ENCODE results near the gene KRT36. TPM values are rescaled to one million over a fixed set of nuclear protein-coding genes. Genes with fewer than 3 reads are reported as not detected.

Gene KRT36
- total and polyA plus RNA-seq, 2 donors (not counting 1 experiment from before 2014, with no cell fraction given): not detected

DNA sequence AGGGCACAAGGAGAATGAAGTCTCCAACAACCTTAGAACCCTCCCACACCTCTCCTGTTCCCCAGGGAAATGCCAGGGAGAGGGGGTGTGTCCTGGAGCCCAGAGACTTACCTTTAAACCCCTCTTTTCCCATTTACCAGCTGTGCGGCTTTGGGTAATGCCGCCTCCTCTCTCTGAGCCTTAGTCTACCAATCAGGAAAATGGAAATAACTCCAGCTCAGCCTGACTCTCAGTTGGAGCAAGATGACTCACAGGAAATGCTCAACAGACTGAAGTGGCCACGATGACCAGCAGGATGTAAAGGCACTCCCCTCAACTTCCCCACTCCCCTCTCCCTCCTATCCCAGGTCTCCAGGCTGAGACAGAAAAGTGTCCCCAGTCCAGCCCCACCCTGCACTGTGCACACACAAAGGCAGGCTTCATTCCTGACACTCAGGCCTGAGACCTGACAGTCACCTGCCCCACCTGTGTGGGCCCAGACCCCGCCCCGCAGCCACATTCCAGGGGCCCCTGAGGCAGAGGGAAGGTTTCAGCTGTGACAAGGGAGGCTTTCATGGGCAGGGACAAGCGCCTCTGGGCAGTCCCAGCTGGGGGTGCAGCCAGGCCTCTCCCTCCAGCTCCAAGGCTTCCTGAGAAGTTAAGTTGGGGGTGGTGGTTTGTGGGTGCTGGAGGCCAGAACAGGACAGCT, 32.0 kb upstream of the KRT36 start:
- H3K9ac ChIP-seq (ENCODE audit: low read length): no peak overlapping the region
- peaks cover 29% of the 10 kb centered on the region for H3K27me3 Mint-ChIP-seq
- no peaks in the 10 kb centered on the region for H3K4me1 ChIP-seq (ENCODE audit: control insufficient read depth in 2 of 2, insufficient read depth in 2 of 2, low read length in 2 of 2)
- no peak overlapping the region for H3K4me2 ChIP-seq (replicated peaks; ENCODE audit: low read depth, low read length, poor library complexity, severe bottlenecking)
- 75% methylated on average over 6 of the region's 6 CpGs for WGBS (ENCODE audit: insufficient coverage)
- ATAC-seq (ENCODE audit: low read depth) (no peak), DNase-seq (no peak)
- no peak overlapping the region for H3K4me3 ChIP-seq (ENCODE audit: control extremely low read depth in 1 of 5, extremely low read depth in 1 of 5, insufficient read depth in 1 of 5, low read depth in 2 of 5, low read length in 4 of 5)
- peaks cover 0 to 8% (median 0%) of the 10 kb centered on the region in 4 experiments for H3K27me3 ChIP-seq (replicated peaks in 1 of 4; ENCODE audit: control extremely low read depth in 1 of 4, control insufficient read depth in 3 of 4, insufficient read depth in 4 of 4, low read length in 3 of 4)
- no peak overlapping the region for H3K27ac Mint-ChIP-seq
- no peaks in the 10 kb centered on the region for H3K4me1 Mint-ChIP-seq
- no peaks in the 10 kb centered on the region for H3K9me3 Mint-ChIP-seq (ENCODE audit: insufficient read depth)
- H3K27ac ChIP-seq (ENCODE audit: low read length in 2 of 2): no peak overlapping the region
- no peaks in the 10 kb centered on the region for H3K9me3 ChIP-seq (ENCODE audit: control extremely low read depth in 1 of 3, control insufficient read depth in 2 of 3, insufficient read depth in 1 of 3, low read length in 2 of 3)
- H2AFZ ChIP-seq (ENCODE audit: insufficient read depth, low read depth, low read length, poor library complexity, severe bottlenecking): no peak overlapping the region
- no peak overlapping the region for H3K4me3 Mint-ChIP-seq
- ChIA-PET POLR2A (interaction anchor here (0.6 kb wide), 1 partner anchor 12 kb away, joined by 6 read pairs; no protein-coding TSS in a partner anchor), CTCF (no interaction called here)
- intact Hi-C loops (cut with micrococcal nuclease): no loop called here
- no peaks in the 10 kb centered on the region for H3K79me2 ChIP-seq (ENCODE audit: control insufficient read depth, insufficient read depth, low read length)
- no peaks in the 10 kb centered on the region for H3K36me3 ChIP-seq (replicated peaks in 1 of 2; ENCODE audit: control extremely low read depth in 1 of 2, control insufficient read depth in 1 of 2, extremely low read depth in 1 of 2, insufficient read depth in 2 of 2, low read length in 1 of 2)
- no peaks in the 10 kb centered on the region for H4K20me1 ChIP-seq (ENCODE audit: control insufficient read depth, insufficient read depth, low read length, poor library complexity, severe bottlenecking)
- TF ChIP-seq, protein P1, sequence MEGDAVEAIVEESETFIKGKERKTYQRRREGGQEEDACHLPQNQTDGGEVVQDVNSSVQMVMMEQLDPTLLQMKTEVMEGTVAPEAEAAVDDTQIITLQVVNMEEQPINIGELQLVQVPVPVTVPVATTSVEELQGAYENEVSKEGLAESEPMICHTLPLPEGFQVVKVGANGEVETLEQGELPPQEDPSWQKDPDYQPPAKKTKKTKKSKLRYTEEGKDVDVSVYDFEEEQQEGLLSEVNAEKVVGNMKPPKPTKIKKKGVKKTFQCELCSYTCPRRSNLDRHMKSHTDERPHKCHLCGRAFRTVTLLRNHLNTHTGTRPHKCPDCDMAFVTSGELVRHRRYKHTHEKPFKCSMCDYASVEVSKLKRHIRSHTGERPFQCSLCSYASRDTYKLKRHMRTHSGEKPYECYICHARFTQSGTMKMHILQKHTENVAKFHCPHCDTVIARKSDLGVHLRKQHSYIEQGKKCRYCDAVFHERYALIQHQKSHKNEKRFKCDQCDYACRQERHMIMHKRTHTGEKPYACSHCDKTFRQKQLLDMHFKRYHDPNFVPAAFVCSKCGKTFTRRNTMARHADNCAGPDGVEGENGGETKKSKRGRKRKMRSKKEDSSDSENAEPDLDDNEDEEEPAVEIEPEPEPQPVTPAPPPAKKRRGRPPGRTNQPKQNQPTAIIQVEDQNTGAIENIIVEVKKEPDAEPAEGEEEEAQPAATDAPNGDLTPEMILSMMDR (IDR thresholded peaks at IDR 0.05): no peak
- TF ChIP-seq EZH2 (IDR thresholded peaks at IDR 0.05; ENCODE audit: borderline replicate concordance, insufficient read depth, low read depth, low read length, poor library complexity, severe bottlenecking): no peak

DNA sequence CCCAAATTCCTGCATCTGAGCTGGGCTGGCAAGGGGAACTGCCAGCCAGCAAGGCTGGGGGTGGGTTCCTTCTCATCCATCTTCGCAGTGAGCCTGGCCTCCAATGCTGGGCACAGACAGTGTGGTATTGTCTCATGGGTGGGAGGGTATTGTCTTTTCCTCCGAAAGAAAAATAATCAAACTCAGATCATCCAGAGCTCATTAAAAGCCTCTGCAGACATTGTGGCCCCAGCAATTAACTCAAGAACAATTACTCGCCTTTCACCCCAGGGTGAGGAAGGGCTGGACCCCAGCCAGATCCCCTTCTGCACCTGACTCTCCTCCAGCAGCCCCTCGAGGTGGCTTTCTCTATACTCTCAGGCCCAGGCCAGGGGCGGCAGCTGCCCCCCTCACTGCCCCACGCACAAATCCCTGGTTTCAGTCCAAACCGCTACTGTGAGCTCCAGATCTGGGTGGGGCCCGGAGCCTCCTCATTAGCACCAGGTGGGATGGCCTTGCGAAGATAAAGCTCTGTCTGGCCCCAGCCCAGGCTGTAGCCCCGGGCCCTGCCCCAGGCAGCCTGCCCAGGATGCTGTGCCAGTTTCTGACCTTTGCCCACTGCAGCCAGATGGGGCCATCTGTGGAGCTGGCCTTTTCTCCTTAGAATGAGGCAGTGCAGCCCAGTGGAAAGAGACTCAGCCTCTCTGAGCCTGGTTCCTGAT, 31.3 kb upstream of the KRT36 start:
- TF ChIP-seq EZH2 (IDR thresholded peaks at IDR 0.05; ENCODE audit: borderline replicate concordance, insufficient read depth, low read depth, low read length, poor library complexity, severe bottlenecking): no peak
- TF ChIP-seq, protein P1 (IDR thresholded peaks at IDR 0.05): no peak
- Histone ChIP-seq H3K9ac (ENCODE audit: low read length) (no peak overlapping the region), H3K27ac (ENCODE audit: low read length in 2 of 2) (no peak overlapping the region), H3K9me3 (ENCODE audit: control extremely low read depth in 1 of 3, control insufficient read depth in 2 of 3, insufficient read depth in 1 of 3, low read length in 2 of 3) (no peaks in the 10 kb centered on the region), H3K36me3 (replicated peaks in 1 of 2; ENCODE audit: control extremely low read depth in 1 of 2, control insufficient read depth in 1 of 2, extremely low read depth in 1 of 2, insufficient read depth in 2 of 2, low read length in 1 of 2) (no peaks in the 10 kb centered on the region), H3K27me3 (replicated peaks in 1 of 4; ENCODE audit: control extremely low read depth in 1 of 4, control insufficient read depth in 3 of 4, insufficient read depth in 4 of 4, low read length in 3 of 4) (peaks cover 0 to 6% (median 0%) of the 10 kb centered on the region in 4 experiments), H3K4me3 (ENCODE audit: control extremely low read depth in 1 of 5, extremely low read depth in 1 of 5, insufficient read depth in 1 of 5, low read depth in 2 of 5, low read length in 4 of 5) (no peak overlapping the region), H2AFZ (ENCODE audit: insufficient read depth, low read depth, low read length, poor library complexity, severe bottlenecking) (no peak overlapping the region), H3K4me1 (ENCODE audit: control insufficient read depth in 2 of 2, insufficient read depth in 2 of 2, low read length in 2 of 2) (no peaks in the 10 kb centered on the region), H3K4me2 (replicated peaks; ENCODE audit: low read depth, low read length, poor library complexity, severe bottlenecking) (no peak overlapping the region), H4K20me1 (ENCODE audit: control insufficient read depth, insufficient read depth, low read length, poor library complexity, severe bottlenecking) (no peaks in the 10 kb centered on the region), H3K79me2 (ENCODE audit: control insufficient read depth, insufficient read depth, low read length) (no peaks in the 10 kb centered on the region)
- Mint-ChIP-seq H3K27me3 (peaks cover 31% of the 10 kb centered on the region), H3K4me1 (no peaks in the 10 kb centered on the region), H3K27ac (no peak overlapping the region), H3K4me3 (no peak overlapping the region), H3K9me3 (ENCODE audit: insufficient read depth) (no peaks in the 10 kb centered on the region)
- DNase-seq (no peak), ATAC-seq (ENCODE audit: low read depth) (no peak)
- CTCF ChIA-PET: no interaction called here
- POLR2A ChIA-PET: no interaction called here
- intact Hi-C loops (cut with micrococcal nuclease): no loop called here
- WGBS (ENCODE audit: insufficient coverage): 90% methylated on average over 8 of the region's 10 CpGs
